Fibroblast of lung (primary cell): ENCODE measurements around the gene AKR1C2.
"Not testable (repeated sequence)": the region's sequence is repeated elsewhere in the genome, so short reads cannot be mapped to it uniquely, and the experiment has no call there.

Source experiments
- CTCF ChIP-seq, 2 donors: IDR thresholded peaks in 1 of 2; conservative IDR thresholded peaks in 1 of 2; 1 replicate in 1 of 2; 2 replicates in 1 of 2; pipeline ENCODE4 v1.5.1; 2011 to 2012; ENCODE audit warnings: low read length in 2 of 2, control low read depth in 1 of 2, inconsistent platforms in 1 of 2, low read depth in 1 of 2, mild to moderate bottlenecking in 1 of 2
- EZH2 ChIP-seq: IDR thresholded peaks from 2 replicates; pipeline ENCODE4 v1.5.1; 2012; ENCODE audit warnings: low read length, control low read depth, mild to moderate bottlenecking; ENCODE audit errors: missing control alignments

- peak in 1 of 2 donors; percentile 23 for TF ChIP-seq CTCF (conservative IDR thresholded peaks at IDR 0.05 in 1 of 2, IDR thresholded peaks at IDR 0.05 in 1 of 2; ENCODE audit: low read depth in 1 of 2, low read length in 2 of 2)
- not testable (repeated sequence) for TF ChIP-seq EZH2
These were observed 60.7 kb downstream of the AKR1C2 start for GRCh38 chr10:4942931-4943330.
